H9 (cell line): Measurements from ENCODE around the gene FAM83E. TPM values are rescaled to one million over a fixed set of nuclear protein-coding genes. Genes with fewer than 3 reads are reported as not detected.

Experiments used
- DNase-seq: peaks from one replicate; pipeline ENCODE4 v3.0.0-alpha.2; 2017
- H2AFZ ChIP-seq: one replicate; pipeline ENCODE4 v1.6.1; 2013; ENCODE audit warnings: mild to moderate bottlenecking, low read length, control low read depth, moderate library complexity
- H2AK5ac ChIP-seq: 2 replicates; pipeline ENCODE4 v1.6.1; 2013; ENCODE audit warnings: low read length, control low read depth, mixed read lengths; ENCODE audit not compliant: insufficient read length
- H2BK120ac ChIP-seq: one replicate; pipeline ENCODE4 v1.6.1; 2013; ENCODE audit warnings: low read depth, mild to moderate bottlenecking, low read length, control low read depth, inconsistent platforms; ENCODE audit not compliant: poor library complexity, severe bottlenecking
- H2BK12ac ChIP-seq: 2 replicates; pipeline ENCODE4 v1.6.1; 2013; ENCODE audit warnings: low read length, control low read depth, mixed read lengths, low read depth; ENCODE audit not compliant: insufficient read length
- H2BK15ac ChIP-seq: 2 replicates; pipeline ENCODE4 v1.6.1; 2013; ENCODE audit warnings: low read depth, low read length, control low read depth
- H2BK20ac ChIP-seq: one replicate; pipeline ENCODE4 v1.6.1; 2013; ENCODE audit warnings: low read depth, mild to moderate bottlenecking, low read length, control low read depth, inconsistent platforms; ENCODE audit not compliant: poor library complexity, severe bottlenecking
- H2BK5ac ChIP-seq: 2 replicates; pipeline ENCODE4 v1.6.1; 2013; ENCODE audit warnings: low read length, control low read depth, mixed read lengths; ENCODE audit not compliant: insufficient read length
- H3K14ac ChIP-seq: 2 replicates; pipeline ENCODE4 v1.6.1; 2013; ENCODE audit warnings: low read length, control low read depth; ENCODE audit not compliant: insufficient read depth
- H3K18ac ChIP-seq: 2 replicates; pipeline ENCODE4 v1.6.1; 2013; ENCODE audit warnings: low read depth, mild to moderate bottlenecking, mixed read lengths, low read length, control low read depth; ENCODE audit not compliant: insufficient read length
- H3K23ac ChIP-seq: 2 replicates; pipeline ENCODE4 v1.6.1; 2013; ENCODE audit warnings: low read length, control low read depth, mixed read lengths, low read depth; ENCODE audit not compliant: insufficient read length
- H3K23me2 ChIP-seq: 2 replicates; pipeline ENCODE4 v1.6.1; 2013; ENCODE audit warnings: low read depth, mild to moderate bottlenecking, mixed read lengths, low read length, control low read depth; ENCODE audit not compliant: insufficient read length, poor library complexity, severe bottlenecking
- H3K27ac ChIP-seq: 2 replicates; pipeline ENCODE4 v1.5.1; 2013; ENCODE audit warnings: low read length, control low read depth, mixed read lengths, low read depth; ENCODE audit not compliant: insufficient read length
- H3K27me3 ChIP-seq: 2 replicates; pipeline ENCODE4 v1.6.1; 2013; ENCODE audit warnings: low read length, control low read depth, inconsistent platforms; ENCODE audit not compliant: insufficient read depth
- H3K4ac ChIP-seq: 2 replicates; pipeline ENCODE4 v1.6.1; 2013; ENCODE audit warnings: low read depth, mild to moderate bottlenecking, control low read depth, inconsistent platforms, low read length, moderate library complexity
- H3K4me1 ChIP-seq: 2 replicates; pipeline ENCODE4 v1.6.1; 2013; ENCODE audit warnings: low read length, control low read depth, inconsistent platforms; ENCODE audit not compliant: insufficient read depth
- H3K4me2 ChIP-seq: 2 replicates; pipeline ENCODE4 v1.6.1; 2013; ENCODE audit warnings: low read length, control low read depth, mixed read lengths; ENCODE audit not compliant: insufficient read length, insufficient read depth
- H3K56ac ChIP-seq: 2 replicates; pipeline ENCODE4 v1.6.1; 2013; ENCODE audit warnings: low read depth, mild to moderate bottlenecking, mixed read lengths, low read length, control low read depth; ENCODE audit not compliant: insufficient read length
- H3K79me1 ChIP-seq: 2 replicates; pipeline ENCODE4 v1.6.1; 2013; ENCODE audit warnings: low read depth, mild to moderate bottlenecking, moderate library complexity, low read length, control low read depth, inconsistent platforms; ENCODE audit not compliant: insufficient read depth, poor library complexity, severe bottlenecking
- H3K79me2 ChIP-seq: 2 replicates; pipeline ENCODE4 v1.6.1; 2013; ENCODE audit warnings: low read length, control low read depth, inconsistent platforms; ENCODE audit not compliant: insufficient read depth
- H3K9ac ChIP-seq: 2 replicates; pipeline ENCODE4 v1.6.1; 2013; ENCODE audit warnings: low read length, control low read depth, mixed read lengths; ENCODE audit not compliant: insufficient read length; ENCODE audit errors: extremely low read depth
- H3K9me3 ChIP-seq: one replicate; pipeline ENCODE4 v1.6.1; 2013; ENCODE audit warnings: low read depth, low read length, inconsistent platforms; ENCODE audit not compliant: control insufficient read depth
- H3T11ph ChIP-seq: one replicate; pipeline ENCODE4 v1.6.1; 2013; ENCODE audit warnings: mild to moderate bottlenecking, low read length, control low read depth, inconsistent platforms
- H4K20me1 ChIP-seq: one replicate; pipeline ENCODE4 v1.6.1; 2013; ENCODE audit not compliant: control insufficient read depth, insufficient read length, insufficient read depth
- H4K5ac ChIP-seq: 2 replicates; pipeline ENCODE4 v1.6.1; 2013; ENCODE audit warnings: low read depth, mild to moderate bottlenecking, mixed read lengths, low read length, control low read depth; ENCODE audit not compliant: insufficient read length
- H4K8ac ChIP-seq: replicated peaks from 2 replicates; pipeline ENCODE4 v1.6.1; 2013; ENCODE audit warnings: low read length, control low read depth, mixed read lengths, low read depth; ENCODE audit not compliant: insufficient read length
- H4K91ac ChIP-seq: 2 replicates; pipeline ENCODE4 v1.6.1; 2013; ENCODE audit warnings: low read depth, mild to moderate bottlenecking, moderate library complexity, mixed read lengths, low read length, control low read depth; ENCODE audit not compliant: insufficient read length
- H3K27ac Mint-ChIP-seq, 3 experiments: 2 replicates in 2 of 3; 3 replicates in 1 of 3; pipeline ENCODE4 v1.8.0; 2020 to 2021; ENCODE audit warnings: mixed read lengths in 3 of 3, mild to moderate bottlenecking in 1 of 3, moderate library complexity in 1 of 3
- H3K27me3 Mint-ChIP-seq: 2 replicates; pipeline ENCODE4 v1.8.0; 2021; ENCODE audit warnings: low read depth, mild to moderate bottlenecking, moderate library complexity, mixed read lengths
- H3K36me3 Mint-ChIP-seq, 3 experiments: 2 replicates in 2 of 3; 3 replicates in 1 of 3; pipeline ENCODE4 v1.8.0; 2020 to 2021; ENCODE audit warnings: low read depth in 3 of 3, mixed read lengths in 3 of 3; ENCODE audit not compliant: insufficient read depth in 1 of 3
- H3K4me1 Mint-ChIP-seq, 2 experiments: 2 replicates each; pipeline ENCODE4 v1.8.0; 2020; ENCODE audit warnings: mixed read lengths in 2 of 2
- H3K4me3 Mint-ChIP-seq, 2 experiments: 2 replicates in 1 of 2; 3 replicates in 1 of 2; pipeline ENCODE4 v1.8.0; 2020 to 2021; ENCODE audit warnings: mild to moderate bottlenecking in 2 of 2, mixed read lengths in 2 of 2, moderate library complexity in 1 of 2
- H3K9me3 Mint-ChIP-seq, 2 experiments: 2 replicates in 1 of 2; 3 replicates in 1 of 2; pipeline ENCODE4 v1.8.0; 2020; ENCODE audit warnings: mild to moderate bottlenecking in 2 of 2, mixed read lengths in 2 of 2, moderate library complexity in 1 of 2
- CTCF ChIP-seq: fragments of 200-600 bp; sonication (generic); conservative IDR thresholded peaks from 3 replicates; pipeline ENCODE4 v1.8.0; 2021; ENCODE audit warnings: antibody characterized with exemption, mild to moderate bottlenecking
- WGBS: extraction: QIAGEN DNeasy Blood & Tissue Kit; methylation state at CpG from one replicate; pipeline ENCODE4 v1.1.7; 2013; ENCODE audit warnings: missing lambda C conversion rate, low lambda C conversion rate, mixed read lengths; ENCODE audit not compliant: insufficient read length; ENCODE audit errors: extremely low coverage; 5-methylcytosine and 5-hydroxymethylcytosine counted together
- total RNA-seq: library from RNA; stranded (reverse); gene quantifications from 2 replicates; pipeline ENCODE4 v1.2.1, GENCODE V29; 2021

The FAM83E gene
- total RNA-seq, 1 experiment from 2014 or later: 9.2 TPM

GRCh38 chr19:48596237-48596636 is 18.6 kb downstream of the FAM83E start:
- no peak for DNase-seq
- WGBS: no CpG with 5 or more reads among the region's 4 CpGs
- Histone ChIP-seq H3K4me2 (no peak overlapping the region), H3K27me3 (no peaks in the 10 kb centered on the region), H3T11ph (no peak overlapping the region), H3K4me1 (no peaks in the 10 kb centered on the region), H2BK15ac (no peak overlapping the region), H3K9ac (no peak overlapping the region), H4K91ac (no peak overlapping the region), H3K27ac (no peak overlapping the region), H3K4ac (no peak overlapping the region), H3K79me2 (no peaks in the 10 kb centered on the region), H2AFZ (no peak overlapping the region), H3K14ac (no peak overlapping the region), H3K23me2 (no peaks in the 10 kb centered on the region), H4K20me1 (no peaks in the 10 kb centered on the region), H2BK5ac (no peak overlapping the region), H4K5ac (no peak overlapping the region), H2BK12ac (no peak overlapping the region), H2AK5ac (no peak overlapping the region), H3K79me1 (no peaks in the 10 kb centered on the region), H2BK20ac (no peak overlapping the region), H3K56ac (no peak overlapping the region), H4K8ac (no peak overlapping the region), H3K18ac (no peak overlapping the region), H2BK120ac (no peak overlapping the region), H3K23ac (no peak overlapping the region), H3K9me3 (no peaks in the 10 kb centered on the region)
- no peaks in the 10 kb centered on the region; a peak in 1 of 7 replicates for H3K36me3 Mint-ChIP-seq
- no peak overlapping the region; a peak in 1 of 7 replicates for H3K27ac Mint-ChIP-seq
- H3K27me3 Mint-ChIP-seq: peaks cover 6% of the 10 kb centered on the region
- TF ChIP-seq CTCF: no peak
- H3K4me1 Mint-ChIP-seq: no peaks in the 10 kb centered on the region
- H3K4me3 Mint-ChIP-seq: no peak overlapping the region
- no peaks in the 10 kb centered on the region for H3K9me3 Mint-ChIP-seq
